ENCODE measurements around the gene SUV39H1. TPM values are rescaled to one million over a fixed set of nuclear protein-coding genes. Genes with fewer than 3 reads are reported as not detected.

The SUV39H1 gene
- total RNA-seq, 1 donor from 2014 or later: 3.0 TPM

GRCh38 chrX:48695534-48695896 is 1.0 kb upstream of the SUV39H1 start:
- H3K4me3 ChIP-seq: peak overlapping the region; percentile 58
- peak overlapping the region; percentile 88 for H3K27ac ChIP-seq
- H3K4me1 ChIP-seq: no peaks in the 10 kb centered on the region

GRCh38 chrX:48695925-48696300 is 621 bp upstream of the SUV39H1 start:
- H3K4me1 ChIP-seq: no peaks in the 10 kb centered on the region
- H3K36me3 ChIP-seq: peaks cover 6% of the 10 kb centered on the region
- no peaks in the 10 kb centered on the region for H3K9me3 ChIP-seq
- peak overlapping the region; percentile 88 for H3K27ac ChIP-seq
- DNase-seq (no peak), ATAC-seq (no peak)
- H3K27me3 ChIP-seq: no peaks in the 10 kb centered on the region
- peak overlapping the region; percentile 58 for H3K4me3 ChIP-seq
- TF ChIP-seq CTCF (IDR thresholded peaks at IDR 0.05): no peak
- intact Hi-C loops (cut with DNase I): no loop called here

More at GRCh38 chrX:48695534-48695896, 1.0 kb upstream of the SUV39H1 start:
- H3K36me3 ChIP-seq: peaks cover 4% of the 10 kb centered on the region
- ATAC-seq (no peak), DNase-seq (no peak)
- H3K27me3 ChIP-seq: no peaks in the 10 kb centered on the region
- no peaks in the 10 kb centered on the region for H3K9me3 ChIP-seq
- no peak for TF ChIP-seq CTCF (IDR thresholded peaks at IDR 0.05)
- intact Hi-C loops (cut with DNase I): no loop called here

- intact Hi-C loops (cut with DNase I): no loop called here
- no peaks in the 10 kb centered on the region for H3K27me3 ChIP-seq
- no peaks in the 10 kb centered on the region for H3K9me3 ChIP-seq
- peaks cover 11% of the 10 kb centered on the region for H3K36me3 ChIP-seq
- DNase-seq (peak; percentile 65), ATAC-seq (no peak)
- H3K4me1 ChIP-seq: no peaks in the 10 kb centered on the region
- peak overlapping the region; percentile 17 for H3K27ac ChIP-seq
- H3K4me3 ChIP-seq: peak overlapping the region; percentile 58
- TF ChIP-seq CTCF (IDR thresholded peaks at IDR 0.05): no peak
Measured at GRCh38 chrX:48696909-48697727, 584 bp downstream of the SUV39H1 start.

GRCh38 chrX:48698306-48698705 is 1.8 kb downstream of the SUV39H1 start:
- Histone ChIP-seq H3K27me3 (no peaks in the 10 kb centered on the region), H3K36me3 (peaks cover 11% of the 10 kb centered on the region), H3K27ac (no peak overlapping the region), H3K9me3 (no peaks in the 10 kb centered on the region), H3K4me3 (no peak overlapping the region), H3K4me1 (no peaks in the 10 kb centered on the region)
- no peak for DNase-seq
- intact Hi-C loops (cut with DNase I): no loop called here
- no peak for TF ChIP-seq CTCF (IDR thresholded peaks at IDR 0.05)
- ATAC-seq: no peak

- TF ChIP-seq CTCF (IDR thresholded peaks at IDR 0.05): no peak
- H3K27ac ChIP-seq: no peak overlapping the region
- intact Hi-C loops (cut with DNase I): no loop called here
- peaks cover 11% of the 10 kb centered on the region for H3K36me3 ChIP-seq
- no peaks in the 10 kb centered on the region for H3K9me3 ChIP-seq
- ATAC-seq: no peak
- H3K4me3 ChIP-seq: no peak overlapping the region
- no peak for DNase-seq
- H3K27me3 ChIP-seq: no peaks in the 10 kb centered on the region
- no peaks in the 10 kb centered on the region for H3K4me1 ChIP-seq
Measured at GRCh38 chrX:48700246-48700645, 3.7 kb downstream of the SUV39H1 start.

Measured in upper lobe of right lung (tissue), 1 donor.